Measurements from ENCODE around the gene DNAJB5.

- TF ChIP-seq CTCF (conservative IDR thresholded peaks at IDR 0.05; ENCODE audit: low read depth, low read length) (no peak), EZH2 (IDR thresholded peaks at IDR 0.05; ENCODE audit: borderline replicate concordance, low read depth, low read length, poor library complexity, severe bottlenecking) (no peak)
Observed at GRCh38 chr9:35000535-35001284, 11.2 kb downstream of the DNAJB5 start.
